NCI-H146 treated with DMSO at 0.1 percent for 48 hours (cell line): ENCODE measurements around the gene RBFOX1.

Source experiments
- DNase-seq: peaks from one replicate; lab custom pipeline; 2025; ENCODE audit not compliant: unreplicated experiment; lab: John Stamatoyannopoulos, UW

RBFOX1 gene

DNA sequence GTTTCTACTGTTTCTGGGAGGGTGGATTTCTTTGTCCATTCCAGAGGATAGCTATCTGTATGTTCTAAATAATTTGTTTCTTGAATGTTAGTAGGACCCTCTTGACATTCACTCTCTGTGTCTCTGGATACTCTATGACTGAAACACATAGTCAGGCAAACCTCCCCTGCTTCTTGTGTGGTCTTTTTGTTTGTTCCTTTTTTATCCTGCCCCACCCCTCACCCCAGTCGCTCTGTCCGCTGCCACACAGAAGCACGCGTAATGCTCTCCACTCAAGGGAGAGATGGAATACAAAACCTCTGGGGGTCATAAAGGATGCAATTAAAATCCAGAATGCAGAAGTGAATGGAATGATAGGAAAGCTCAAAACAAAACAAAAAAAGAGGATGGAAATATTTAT lies 253.1 kb downstream of the RBFOX1 start:
- DNase-seq: no peak

DNA sequence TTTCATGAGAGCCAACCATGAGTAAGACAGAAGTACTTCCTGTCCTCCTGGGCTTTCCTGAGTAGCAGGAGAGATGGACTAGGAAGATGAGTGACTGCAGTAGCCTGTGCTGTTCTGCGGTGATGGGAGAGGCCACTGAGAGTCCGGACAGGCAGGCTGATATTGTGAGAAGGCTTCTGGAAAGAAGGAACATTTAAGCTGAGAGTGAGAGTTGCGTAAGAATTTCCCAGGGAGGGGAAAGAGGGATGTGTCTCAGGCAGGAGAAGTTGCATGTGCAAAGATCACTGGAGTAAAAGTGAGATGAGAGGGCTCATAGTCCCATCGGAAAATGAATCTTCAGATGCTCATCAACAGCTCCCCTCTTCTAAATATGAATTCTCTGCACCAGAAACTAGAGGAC lies 258.3 kb downstream of the RBFOX1 start:
- no peak for DNase-seq

GRCh38 chr16:7596308-7596707 lies 263.7 kb downstream of the RBFOX1 start:
- no peak for DNase-seq

DNA sequence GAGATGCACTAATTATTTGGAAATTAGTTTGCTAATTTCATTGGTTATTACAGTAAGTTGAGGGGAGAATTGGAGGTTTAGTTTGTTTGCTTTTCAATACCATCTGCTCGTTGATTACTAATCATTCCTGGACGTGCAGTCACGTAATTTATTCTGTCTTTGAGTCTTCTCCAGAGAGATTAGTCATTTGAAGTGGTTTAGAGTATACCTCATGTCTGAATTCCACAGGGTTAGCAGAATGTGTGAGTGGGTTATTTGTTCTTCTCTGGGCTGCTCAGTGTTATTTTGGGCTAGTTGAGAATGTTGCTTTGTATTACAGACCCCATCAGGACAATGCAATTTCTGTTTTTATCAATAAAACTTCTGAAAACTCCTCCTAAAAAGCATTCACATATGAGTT lies 265.0 kb downstream of the RBFOX1 start:
- DNase-seq: no peak

- DNase-seq: no peak
Measured at GRCh38 chr16:7601100-7601499, 268.5 kb downstream of the RBFOX1 start.

DNA sequence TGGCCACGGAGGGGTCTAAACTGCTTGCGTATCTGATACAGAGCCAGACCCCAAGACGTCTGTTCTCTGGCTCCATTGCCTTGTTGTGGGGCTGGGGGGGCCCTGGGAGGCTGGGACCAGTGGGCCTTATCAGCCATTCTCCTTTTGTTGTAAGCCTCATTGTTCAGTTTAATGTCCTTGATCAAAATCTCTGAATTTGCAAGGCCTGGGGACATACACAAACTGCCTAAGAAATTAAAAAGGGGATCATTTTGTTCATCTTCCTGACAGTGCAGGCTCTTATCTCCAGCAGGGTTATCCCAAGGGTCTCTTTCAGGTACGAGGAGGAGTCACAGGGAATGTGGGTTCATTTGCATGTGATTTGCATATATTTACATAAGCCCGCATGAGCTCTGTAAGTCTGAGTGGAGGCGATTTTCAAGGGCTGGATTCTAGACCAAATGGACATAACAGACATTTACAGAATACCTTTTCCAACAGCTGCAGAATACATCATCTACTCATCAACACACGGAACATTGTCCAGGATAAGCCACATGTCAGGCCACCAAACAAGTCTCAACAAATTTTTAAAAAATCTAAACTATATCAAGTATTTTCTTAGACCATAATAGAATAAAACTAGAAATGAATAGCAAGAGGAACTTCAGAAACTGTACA lies 269.8 kb downstream of the RBFOX1 start:
- no peak for DNase-seq

GRCh38 chr16:7605812-7606211 lies 273.2 kb downstream of the RBFOX1 start:
- DNase-seq: no peak

GRCh38 chr16:7612671-7613070 lies 280.0 kb downstream of the RBFOX1 start:
- no peak for DNase-seq

DNA sequence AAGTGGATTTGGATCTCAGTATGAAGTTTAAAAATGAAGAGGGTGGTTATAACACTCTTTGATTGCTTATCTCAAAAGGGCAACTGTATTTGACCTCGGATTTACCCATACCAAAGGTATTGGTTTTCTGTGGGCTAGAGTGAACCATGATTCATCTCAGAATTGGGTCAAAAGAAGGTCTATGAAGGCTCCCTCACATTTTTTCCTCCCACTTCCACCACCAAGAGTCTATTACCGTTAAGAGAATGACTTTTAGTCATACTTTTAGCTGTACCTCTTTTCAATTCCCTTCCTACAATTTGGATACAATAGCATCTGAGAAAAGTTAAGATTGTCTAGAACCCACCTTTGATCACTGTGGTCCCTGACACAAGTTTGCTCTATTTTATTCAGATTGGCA lies 280.9 kb downstream of the RBFOX1 start:
- no peak for DNase-seq

GRCh38 chr16:7614021-7614795 lies 281.6 kb downstream of the RBFOX1 start:
- DNase-seq: no peak

DNA sequence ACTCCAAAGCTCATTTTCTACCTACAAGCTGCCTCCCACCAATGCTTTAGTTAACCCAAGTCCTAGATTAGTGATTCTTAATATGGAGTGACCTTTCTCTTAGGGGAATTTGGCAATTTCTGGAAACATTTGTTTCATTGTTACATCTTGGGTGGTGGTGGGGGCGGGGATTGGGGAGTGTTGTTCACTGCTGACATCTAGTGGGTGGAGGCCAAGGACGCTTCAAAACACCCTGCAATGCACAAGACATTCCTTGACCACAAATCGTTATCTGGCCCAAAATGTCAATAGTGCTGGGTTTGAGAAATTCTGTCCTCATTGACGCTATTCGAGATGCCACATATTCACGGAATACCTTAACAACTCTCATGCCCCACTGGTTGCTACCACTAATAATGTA lies 282.9 kb downstream of the RBFOX1 start:
- DNase-seq: no peak

- no peak for DNase-seq
Measured at GRCh38 chr16:7624871-7625766, 292.5 kb downstream of the RBFOX1 start.

- no peak for DNase-seq
Measured at GRCh38 chr16:7628981-7629380, 296.3 kb downstream of the RBFOX1 start.

- DNase-seq: no peak
Measured at GRCh38 chr16:7629571-7629970, 296.9 kb downstream of the RBFOX1 start.

GRCh38 chr16:7637446-7637845 lies 304.8 kb downstream of the RBFOX1 start:
- no peak for DNase-seq

- no peak for DNase-seq
Measured at GRCh38 chr16:7638306-7638705, 305.7 kb downstream of the RBFOX1 start.

DNA sequence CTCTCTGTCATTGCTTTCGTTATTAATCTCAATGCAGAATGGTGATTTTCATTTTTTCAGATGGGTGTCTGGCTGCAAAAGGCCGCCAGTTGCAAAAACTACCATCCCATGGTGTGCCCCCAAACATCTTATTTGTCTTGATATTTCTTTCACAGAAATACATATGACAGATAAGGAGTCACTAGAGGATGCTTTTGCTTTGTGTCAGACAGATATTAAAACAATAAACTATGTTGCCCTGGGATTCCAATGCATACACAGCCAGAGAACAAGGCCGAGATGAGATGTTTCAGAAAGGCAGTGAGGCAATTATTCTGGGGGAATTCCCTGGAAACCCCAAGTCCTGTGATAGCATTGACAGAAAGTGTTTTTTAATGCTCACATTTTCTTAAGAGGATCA lies 307.7 kb downstream of the RBFOX1 start:
- DNase-seq: no peak

GRCh38 chr16:7644176-7644575 lies 311.5 kb downstream of the RBFOX1 start:
- DNase-seq: no peak

GRCh38 chr16:7644811-7645210 lies 312.2 kb downstream of the RBFOX1 start:
- DNase-seq: no peak

GRCh38 chr16:7646821-7647500 lies 314.3 kb downstream of the RBFOX1 start:
- DNase-seq: no peak

- DNase-seq: no peak
Measured at GRCh38 chr16:7650431-7650830, 317.8 kb downstream of the RBFOX1 start.
